NCI-H748 (cell line): ENCODE measurements around the gene C17orf113.
A peak's percentile ranks its signal among the peaks of the same experiment; 100 is the strongest.
"Not testable (repeated sequence)": the region's sequence is repeated elsewhere in the genome, so short reads cannot be mapped to it uniquely, and the experiment has no call there.

Experiments used
- DNase-seq: peaks from one replicate; lab custom pipeline; 2025; ENCODE audit not compliant: unreplicated experiment; lab: John Stamatoyannopoulos, UW

Gene C17orf113

DNA sequence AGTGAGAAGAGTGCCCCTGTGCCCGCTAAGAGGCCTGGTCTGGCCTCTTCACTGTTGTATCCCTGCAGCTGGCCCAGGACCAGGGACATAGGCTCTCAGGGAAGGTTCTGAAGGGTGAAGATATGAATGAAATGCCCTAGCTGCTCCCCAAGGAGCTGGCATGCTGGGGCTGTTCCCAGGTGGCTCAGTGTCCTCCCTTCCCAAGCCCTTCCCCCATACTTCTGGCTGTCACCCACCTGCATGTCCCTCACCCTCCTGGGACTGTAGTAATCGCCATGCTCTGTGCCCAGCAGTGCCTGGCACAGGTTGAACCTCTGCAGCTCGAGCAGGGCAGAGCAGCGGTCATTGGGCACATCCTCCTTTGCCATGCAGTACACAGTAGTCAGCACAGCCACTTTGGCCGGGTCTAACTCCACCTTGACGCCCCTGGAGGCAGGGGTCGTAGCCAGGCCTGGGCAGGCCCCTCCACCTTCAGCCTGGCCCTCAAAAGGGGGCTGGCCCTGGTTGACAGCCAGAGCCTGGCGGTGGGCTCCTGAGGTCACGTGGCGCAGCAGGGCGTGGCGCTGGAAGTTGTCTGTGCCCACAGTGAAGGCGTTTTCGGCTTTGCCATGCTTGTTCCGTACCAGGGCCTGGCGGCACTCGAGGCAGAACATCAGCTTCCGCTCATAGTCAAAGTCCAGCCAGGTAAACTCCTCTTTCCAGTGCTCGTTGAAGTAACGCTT lies 7.6 kb downstream of the C17orf113 start:
- no peak for DNase-seq

DNA sequence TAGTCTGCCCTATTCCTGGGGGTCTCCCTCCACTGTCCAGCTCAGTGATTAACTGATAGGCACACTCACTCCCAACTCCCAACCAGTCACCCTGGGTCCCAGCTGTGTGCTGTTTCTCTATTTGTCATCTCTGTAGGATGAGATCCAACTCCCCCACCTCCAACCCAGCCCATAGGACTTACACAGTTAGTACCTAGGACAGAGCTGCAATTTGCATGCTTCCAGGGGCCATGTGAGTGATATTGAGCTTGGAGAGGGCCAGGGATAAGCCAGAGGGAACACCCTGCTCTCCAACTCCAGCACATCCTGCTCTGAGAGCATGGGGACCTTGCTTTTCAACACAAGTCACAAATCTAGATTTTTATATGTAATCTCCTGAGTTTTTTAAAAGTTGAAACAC lies 8.8 kb downstream of the C17orf113 start:
- no peak for DNase-seq

DNA sequence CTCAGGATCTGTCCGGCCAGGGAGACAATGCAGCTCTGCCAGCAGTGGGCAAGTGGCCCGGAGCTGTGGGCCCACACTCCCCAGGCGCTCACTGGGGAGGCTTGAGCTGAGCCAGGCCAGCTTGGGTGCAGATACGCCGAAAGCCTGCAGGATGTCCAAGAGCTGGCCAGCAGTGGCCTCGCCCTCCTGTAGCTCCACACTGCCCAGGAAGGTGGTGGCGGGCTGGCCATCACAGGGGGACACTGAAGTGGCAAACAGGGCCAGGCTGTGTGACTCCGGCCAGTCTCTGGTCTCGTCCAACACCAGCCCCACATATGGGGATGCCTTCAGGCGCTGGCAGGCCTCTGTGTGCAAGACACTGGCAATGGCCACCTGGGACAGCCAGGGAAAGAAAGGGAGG lies 9.6 kb downstream of the C17orf113 start:
- DNase-seq = no peak

DNA sequence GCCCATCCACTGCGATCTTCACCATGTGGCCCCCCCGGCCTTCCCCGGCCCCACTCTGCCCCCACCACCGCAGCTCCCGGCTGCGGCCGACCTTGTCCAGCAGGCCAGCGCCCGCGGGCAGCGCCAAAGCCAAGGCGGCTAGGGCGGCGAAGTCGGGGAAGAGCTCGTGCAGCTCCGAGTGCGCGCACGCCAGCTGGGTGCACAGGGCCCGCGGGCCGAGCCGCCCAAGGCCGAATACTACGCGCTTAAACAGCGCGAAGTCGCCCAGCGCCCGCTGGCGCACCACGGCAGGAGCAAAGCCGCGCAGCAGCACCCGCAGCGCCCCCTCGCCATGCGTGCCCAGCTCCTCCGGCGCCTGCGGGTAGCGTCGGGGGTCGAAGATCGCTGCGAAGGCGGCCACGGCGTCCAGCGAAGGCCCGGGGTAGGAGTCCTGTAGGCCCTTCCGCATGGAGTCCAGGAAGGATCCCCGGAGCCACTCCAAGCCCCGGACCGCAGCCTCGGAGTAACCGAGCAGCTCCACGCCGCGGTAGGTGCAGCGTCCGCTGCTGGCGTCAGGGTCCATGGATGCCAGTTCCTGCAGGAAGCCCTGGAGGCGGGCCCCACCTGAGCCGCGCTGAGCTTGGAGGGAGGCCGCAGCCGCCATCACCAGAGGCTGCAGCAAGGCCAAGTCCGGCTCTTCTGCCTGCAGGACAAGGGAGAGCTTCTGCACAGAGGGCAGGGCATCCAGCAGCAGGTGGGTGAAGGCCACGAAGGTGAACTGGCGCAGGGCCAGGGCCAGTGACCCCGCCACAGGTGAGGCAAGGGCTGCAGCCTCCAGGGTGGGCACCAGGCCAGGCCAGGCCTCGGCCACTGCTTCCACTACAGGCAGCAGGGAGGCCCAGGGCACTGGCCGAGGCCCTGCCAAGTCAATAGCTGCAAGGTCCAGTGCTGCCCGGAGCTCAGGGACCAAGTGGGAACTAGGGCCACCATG lies 10.3 kb downstream of the C17orf113 start:
- no peak for DNase-seq

DNA sequence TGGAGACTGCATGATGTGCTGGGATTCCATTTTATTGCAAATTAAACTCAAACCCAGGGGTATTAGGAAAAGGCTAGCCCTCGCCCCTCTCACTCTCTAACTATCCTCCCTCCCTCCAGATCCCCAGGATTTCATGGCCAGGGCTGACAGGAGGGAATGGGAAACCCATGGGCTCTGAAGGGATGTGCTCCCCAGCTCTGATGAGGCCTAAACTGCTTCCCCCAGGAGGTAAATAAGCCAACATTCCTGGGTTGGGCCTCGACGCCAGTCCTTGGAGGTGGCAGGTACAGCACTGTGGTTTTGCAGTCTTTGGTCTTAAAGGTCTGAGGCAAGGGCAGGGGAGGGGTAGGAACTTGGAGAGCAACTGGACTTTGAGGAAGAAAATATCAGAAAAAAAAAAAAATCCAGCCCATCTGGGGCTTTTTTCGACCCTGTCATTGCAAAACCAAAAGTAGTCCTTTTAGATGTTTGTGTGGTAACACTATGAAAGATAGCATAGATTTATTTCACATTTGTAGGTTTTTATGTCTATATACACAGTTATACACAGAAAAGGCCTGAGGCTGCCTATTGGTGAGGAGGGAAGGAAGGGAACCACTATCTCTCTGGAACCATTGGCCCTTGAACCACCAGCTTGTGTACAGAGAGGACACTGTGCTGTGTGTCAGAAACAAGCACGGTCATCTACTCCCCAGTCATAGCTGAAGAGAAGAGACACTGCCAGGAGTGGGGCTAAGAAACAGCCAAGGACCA lies 12.0 kb downstream of the C17orf113 start:
- DNase-seq = no peak

DNA sequence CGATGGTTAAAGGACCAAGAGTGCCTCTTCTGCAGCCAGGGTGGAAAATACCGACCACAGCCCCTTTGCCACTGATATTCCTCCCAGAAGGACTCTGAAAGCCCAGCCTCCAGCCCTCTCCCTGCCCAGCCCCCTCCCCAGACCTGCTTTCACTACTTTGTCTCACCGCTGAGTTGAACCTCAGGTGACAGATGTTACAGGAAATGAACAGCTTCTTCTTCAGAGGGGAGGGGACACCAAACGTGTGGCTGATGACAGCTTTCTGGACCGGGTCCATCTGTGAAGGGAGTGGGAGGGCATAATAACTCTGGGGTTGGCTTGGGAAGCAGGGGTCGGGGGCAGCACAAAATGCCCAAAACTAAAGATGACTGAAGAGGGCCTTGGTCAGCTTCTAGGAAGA lies 16.3 kb downstream of the C17orf113 start:
- DNase-seq = no peak

DNA sequence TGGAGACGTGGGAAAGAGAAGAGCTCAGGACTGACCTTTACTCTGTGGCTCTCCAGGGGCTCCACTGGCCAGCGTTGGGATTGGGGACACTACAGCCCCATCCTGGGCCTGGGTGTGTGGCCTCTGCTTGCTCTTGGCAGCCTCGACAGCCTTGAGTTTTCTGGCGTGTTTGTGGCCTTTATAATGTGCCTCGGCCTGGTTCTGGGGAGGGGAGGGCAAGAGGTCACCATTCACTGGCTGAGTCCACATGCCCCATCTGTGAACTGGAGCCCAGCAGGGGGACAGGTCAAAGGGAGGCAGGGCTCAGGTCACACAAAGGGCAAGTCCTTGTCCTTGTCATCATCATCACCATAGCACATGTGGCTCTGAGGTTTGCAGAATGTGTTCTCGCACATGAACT lies 18.8 kb downstream of the C17orf113 start:
- DNase-seq = no peak

DNA sequence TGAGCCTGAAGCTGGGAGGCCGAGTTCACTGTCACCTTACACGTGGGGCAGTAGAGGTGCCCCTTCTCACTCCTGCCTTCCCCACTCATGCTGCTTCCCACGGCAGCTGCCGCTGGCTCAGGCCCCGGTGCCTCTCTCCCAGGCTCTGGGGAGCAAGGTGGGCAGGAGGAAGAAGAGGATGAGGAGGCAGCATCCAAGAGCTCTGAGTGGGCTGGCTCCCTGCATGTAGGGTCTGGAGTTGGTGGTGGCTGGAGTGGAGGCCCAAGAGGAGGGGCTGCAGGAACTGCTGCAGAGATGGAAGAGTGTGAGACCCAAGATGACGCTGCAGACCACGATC lies 21.6 kb downstream of the C17orf113 start:
- no peak for DNase-seq

DNA sequence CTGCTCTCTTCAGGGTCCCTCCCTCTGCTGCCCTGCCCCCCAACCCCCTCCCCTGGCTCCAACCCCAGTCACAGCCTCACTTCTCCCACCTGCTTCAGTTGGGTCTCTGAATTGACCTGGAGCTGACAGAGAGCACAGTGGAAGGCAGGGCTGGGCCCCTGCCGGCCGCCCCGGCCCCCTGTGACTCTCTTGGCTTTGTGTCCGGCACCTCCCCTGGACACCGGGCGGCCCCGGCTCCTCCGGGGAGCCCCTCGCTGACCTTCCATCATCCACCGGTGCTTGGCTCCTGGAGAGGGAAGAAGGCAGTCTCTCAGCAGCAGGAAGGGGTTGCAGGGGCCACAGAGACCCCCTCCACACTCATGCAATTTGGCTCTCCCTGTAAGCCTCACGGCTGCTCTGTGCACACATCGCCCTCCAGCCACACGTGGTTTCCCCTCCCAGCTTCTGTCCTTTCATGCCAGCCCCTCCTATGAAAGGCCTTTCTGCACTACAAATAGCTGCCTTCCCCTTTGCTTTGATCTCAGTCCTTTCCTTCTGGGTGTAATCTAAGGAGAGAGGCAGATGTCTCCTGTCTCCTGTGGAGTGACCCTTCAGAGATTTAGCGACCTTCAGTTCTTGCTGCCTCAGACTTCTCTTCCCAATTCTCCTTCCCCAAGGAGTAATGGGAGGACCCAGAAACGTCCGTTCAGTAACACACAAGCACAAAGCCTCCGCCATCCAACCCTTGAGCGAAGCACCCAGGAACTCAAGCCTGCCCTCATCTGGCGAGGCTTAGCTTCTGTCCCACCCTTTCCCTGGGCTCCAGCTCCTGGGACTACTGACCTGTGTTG lies 22.2 kb downstream of the C17orf113 start:
- DNase-seq = no peak

DNA sequence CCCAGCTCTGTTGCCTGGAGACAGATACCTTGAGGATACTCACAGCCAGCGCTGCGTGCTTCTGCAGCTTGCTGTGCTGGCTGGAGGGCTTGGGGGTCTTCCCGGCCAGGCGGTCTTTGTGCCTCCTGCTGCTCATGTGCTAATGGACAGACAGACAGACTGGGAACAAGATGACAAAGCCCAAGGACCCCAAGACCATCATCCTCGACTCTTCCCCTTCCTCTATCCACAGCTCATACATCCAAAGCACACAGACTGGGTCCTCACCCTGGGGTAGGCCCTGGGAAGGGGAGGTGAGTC lies 22.9 kb downstream of the C17orf113 start:
- DNase-seq = no peak

DNA sequence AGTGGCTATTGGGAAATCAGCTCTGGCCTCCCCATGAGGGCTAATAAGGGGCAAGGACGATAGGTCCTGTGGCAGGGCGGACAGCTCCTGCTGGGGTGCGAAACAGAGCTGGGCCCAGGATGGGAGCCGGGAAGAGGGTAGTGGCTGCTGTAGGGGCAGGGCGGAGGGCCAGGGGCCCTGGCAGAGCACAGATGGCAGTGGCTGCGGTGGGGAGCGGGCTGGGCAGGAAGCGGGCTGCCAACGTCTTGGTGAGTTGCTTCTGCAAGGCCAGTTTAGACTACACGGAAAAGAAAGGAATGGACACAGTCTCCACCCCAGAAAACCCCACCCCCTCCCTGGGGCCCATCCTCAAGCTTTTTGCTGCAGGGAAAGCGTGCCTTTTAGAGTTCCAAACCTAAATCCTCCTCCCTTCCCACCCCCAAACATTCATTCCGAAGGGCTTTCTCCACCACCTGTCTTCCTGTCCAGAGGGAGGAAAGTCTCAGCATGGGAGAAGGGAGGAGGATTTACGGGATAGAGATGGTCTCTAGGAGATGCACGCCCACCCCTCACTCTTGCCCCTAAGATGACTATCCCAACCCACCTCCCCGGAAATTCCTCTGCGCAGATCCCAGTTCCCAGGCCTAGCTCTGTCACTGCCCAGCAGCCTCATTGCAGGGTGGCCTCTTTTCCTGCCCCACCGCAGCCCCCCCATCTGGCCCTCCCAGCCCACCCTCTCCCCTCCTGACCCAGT lies 23.4 kb downstream of the C17orf113 start:
- no peak for DNase-seq

DNA sequence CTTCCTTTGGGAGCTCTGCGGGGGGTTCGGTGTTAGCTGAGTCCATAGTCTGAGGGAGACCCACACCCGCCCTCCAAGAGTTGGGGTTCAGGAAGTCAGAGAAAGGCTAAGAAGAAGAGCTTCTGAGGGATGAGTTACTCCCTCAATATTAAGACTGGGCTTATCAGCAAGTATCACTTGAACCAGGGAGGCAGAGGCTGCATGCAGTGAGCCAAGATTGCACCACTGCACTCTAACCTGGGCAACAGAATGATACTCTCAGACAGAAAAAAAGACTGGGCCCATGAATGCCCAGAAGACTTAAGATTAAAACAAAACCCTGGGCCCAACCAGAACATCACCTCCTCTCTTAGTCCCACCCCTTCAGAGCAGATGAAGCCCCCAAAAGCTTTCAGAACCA lies 24.5 kb downstream of the C17orf113 start:
- no peak for DNase-seq

DNA sequence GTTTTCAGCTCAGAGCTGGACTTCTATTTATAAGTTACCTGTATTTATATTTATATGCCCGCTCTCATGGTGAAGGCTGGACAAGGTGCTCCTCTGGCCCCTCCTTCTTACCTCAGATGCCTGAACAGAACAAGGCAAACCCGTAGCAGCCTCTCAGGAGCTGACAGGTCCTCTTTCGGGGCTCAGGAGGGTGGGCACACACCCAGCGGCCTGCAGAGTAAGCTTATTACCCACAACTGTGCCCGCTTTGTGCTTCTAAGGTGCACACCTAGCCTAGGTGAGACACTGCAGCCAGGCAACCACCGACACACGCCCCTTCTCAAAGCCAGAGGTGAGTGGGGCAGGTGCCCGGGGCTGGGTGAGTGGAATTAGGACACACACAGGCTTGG lies 25.2 kb downstream of the C17orf113 start:
- DNase-seq = no peak

DNA sequence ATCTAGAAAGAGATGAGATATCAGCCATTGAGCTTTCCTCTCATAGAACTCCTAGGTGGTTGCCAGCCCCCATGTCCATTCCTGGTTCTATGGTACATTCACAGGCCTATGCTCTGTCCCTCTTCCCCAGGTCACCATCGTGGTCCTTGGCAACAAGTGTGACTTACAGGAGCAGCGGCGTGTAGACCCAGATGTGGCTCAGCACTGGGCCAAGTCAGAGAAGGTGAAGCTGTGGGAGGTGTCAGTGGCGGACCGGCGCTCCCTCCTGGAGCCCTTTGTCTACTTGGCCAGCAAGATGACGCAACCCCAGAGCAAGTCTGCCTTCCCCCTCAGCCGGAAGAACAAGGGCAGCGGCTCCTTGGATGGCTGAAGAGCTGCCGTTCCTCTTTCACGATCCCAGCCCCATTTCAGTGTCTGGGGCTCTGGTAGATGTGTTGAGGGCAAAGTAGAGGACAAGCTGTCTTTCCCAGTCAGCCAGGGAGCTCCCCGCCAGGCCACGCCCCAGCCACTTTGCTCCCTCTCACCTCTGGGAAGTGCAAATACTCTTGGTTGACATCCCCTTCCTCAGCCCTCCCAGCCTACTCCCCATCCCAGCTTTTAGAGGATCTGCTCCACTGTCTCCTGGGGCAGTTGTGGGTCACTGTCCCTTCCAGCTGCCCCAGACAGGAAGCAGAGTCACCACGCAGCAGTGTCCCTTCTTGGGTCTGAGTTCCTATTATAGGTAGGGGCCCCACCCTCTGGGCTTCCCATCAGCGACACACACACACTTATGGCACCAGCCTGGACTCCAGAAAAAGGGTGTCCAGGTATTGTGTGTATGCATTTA lies 26.7 kb downstream of the C17orf113 start:
- DNase-seq = no peak

DNA sequence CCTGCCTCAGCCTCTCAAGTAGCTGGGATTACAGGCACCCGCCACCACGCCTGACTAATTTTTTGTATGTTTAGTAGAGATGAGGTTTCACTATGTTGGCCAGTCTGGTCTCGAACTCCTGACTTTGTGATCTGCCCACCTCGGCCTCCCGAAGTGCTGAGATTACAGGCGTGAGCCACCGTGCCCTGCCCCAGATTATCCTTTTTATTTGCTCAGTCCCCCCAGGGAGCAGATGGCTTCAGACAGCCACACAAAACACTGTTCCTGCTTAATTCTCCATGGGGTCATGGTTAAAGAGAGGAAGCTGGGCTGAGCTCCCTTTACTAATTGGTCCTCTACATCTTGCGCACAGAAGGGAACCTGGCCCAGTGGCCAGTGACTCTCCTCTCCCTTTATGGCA lies 29.6 kb downstream of the C17orf113 start:
- DNase-seq = not testable (repeated sequence)

DNA sequence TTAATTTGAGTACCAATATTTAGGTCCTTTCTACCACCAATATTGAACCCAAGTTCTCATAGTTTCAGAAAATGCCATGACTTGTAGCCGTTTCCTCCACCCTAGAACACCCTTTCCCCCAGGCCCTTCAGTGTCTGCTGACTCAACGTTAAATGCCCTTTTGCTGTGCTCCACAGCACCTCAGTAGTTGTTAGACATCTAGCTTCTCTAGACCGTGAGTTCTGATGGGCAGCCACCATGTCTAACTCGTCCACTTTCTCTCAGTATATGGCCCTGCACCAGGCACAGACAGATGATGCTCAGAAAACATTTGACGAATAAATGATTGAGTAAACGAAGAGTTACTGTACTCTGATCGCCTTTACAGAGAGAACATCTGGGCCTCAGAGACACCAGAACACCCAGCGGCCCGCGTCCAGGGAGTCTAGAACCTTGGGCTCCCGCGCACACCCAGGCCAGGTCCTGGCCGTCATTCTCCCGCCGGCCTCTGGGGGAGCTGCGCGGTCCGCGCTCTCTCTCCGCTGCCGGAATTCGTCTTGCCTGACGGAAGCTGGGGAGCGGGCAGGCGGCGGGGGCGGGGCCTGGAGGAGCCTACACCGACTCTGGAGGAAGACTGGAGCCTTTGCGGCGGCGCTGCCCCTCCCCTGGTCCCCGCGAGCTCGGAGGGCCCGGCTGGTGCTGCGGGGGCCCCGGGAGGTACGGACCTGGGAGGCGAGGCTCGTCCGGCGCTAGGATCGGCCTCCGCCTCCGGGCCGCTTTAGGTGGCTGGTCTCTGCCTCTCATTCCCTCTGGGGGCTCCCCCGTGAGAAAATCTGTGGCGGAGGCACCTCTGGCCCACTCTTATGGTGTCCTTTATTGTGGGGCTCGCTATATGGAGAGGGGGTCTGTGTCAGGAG lies 30.6 kb downstream of the C17orf113 start, which contains the start of gene NKIRAS2:
TSS of gene NKIRAS2 (plus strand) at position 582 of the 896 bp plus-strand sequence. CDS start 1,488 bp downstream, outside the sequence.
- peak; percentile 93 for DNase-seq

DNA sequence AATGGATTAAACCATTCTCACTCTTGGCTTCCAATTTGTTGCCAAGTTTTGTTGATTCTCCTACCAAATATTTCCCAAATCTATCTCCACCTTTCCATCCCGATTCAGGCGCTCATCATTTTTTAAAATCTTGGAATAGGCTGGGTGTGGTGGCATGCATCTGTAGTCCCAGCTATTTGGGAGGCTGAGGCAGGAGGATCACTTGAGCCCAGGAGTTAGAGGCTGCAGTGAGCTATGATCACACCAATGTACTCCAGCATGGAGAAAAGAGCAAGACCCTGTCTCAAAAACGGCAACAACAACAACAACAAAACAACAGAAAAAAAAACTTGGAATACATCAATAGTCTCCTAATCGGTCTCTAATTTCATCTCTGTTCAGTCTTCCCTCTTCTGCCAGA lies 31.4 kb downstream of the C17orf113 start:
- no peak for DNase-seq

DNA sequence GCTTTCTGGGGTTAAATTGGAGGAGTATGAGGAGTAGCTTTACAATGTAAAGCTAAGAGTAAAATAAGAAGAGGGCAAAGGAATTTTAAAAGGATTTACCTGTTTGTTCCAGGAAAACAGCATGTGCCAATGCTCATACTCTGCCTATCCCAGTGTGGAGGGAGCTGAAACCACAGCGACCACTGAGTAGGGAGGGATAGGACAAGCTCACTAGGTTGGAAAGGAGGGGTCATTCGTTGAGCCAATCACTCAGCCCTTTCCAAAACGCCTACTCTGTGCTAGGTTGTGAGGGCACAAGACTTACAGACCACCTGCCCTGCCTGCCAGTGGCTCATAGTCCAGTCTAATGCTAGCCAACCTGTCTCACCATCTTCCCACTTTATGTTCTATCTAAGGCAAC lies 32.1 kb downstream of the C17orf113 start:
- peak; percentile 42 for DNase-seq
